ENCODE results near the gene ZNF609. TPM values are rescaled to one million over a fixed set of nuclear protein-coding genes. Genes with fewer than 3 reads are reported as not detected.

ZNF609 gene
- polyA plus RNA-seq, 2 of the 4 experiments (the other 2 are of a cell fraction): 19.6 to 39.9 TPM

GRCh38 chr15:64548235-64548634 is 87.9 kb downstream of the ZNF609 start:
- no peak for TF ChIP-seq CBX8 (IDR thresholded peaks at IDR 0.05)
- TF ChIP-seq BHLHE40 (IDR thresholded peaks at IDR 0.05; ENCODE audit: low read depth, low read length): no peak
- no peak for TF ChIP-seq REST (IDR thresholded peaks at IDR 0.05)
- TF ChIP-seq HMGXB4 (CRISPR knock-in tag; IDR thresholded peaks at IDR 0.05; ENCODE audit: borderline replicate concordance): no peak
- TF ChIP-seq ZFP36 (IDR thresholded peaks at IDR 0.05; ENCODE audit: borderline replicate concordance, partially characterized antibody): no peak
- no peak for TF ChIP-seq NFE2L2 (conservative IDR thresholded peaks at IDR 0.05; ENCODE audit: low read length)
- TF ChIP-seq HEYL (CRISPR knock-in tag; IDR thresholded peaks at IDR 0.05): no peak
- no peak for TF ChIP-seq CHD4 (IDR thresholded peaks at IDR 0.05; ENCODE audit: borderline replicate concordance)
- TF ChIP-seq POLR2AphosphoS2 (conservative IDR thresholded peaks at IDR 0.05; ENCODE audit: low read length): no peak
- no peak for TF ChIP-seq HOXB5 (CRISPR knock-in tag; IDR thresholded peaks at IDR 0.05)
- TF ChIP-seq TFCP2L1 (CRISPR knock-in tag; IDR thresholded peaks at IDR 0.05): no peak
- Histone ChIP-seq H3K9me3 (no peaks in the 10 kb centered on the region), H3K4me1 (peaks cover 11% of the 10 kb centered on the region), H3K27ac (no peak overlapping the region), H3K4me3 (no peak overlapping the region), H3K4me2 (no peak overlapping the region)
- WGBS (ENCODE audit: missing lambda C conversion rate): 55% methylated on average over 2 of the region's 2 CpGs
- DNase-seq (ENCODE audit: low read depth in 1 of 2, low spot score in 1 of 2) (no peak), FAIRE-seq (no peak), ATAC-seq (0 out of 6 replicates have a peak, but pooled peaks of 1 of the 2 experiments have one; percentile 22)
- ChIA-PET POLR2A (no interaction called here), CTCF (interaction anchor here (1.2 kb wide), 1 partner anchor 179 kb away, joined by 3 read pairs; no protein-coding TSS in a partner anchor)

- Histone ChIP-seq H3K4me1 (peaks cover 11% of the 10 kb centered on the region), H3K4me2 (no peak overlapping the region; the same call in 2 of the 3 replicates), H3K9me3 (no peaks in the 10 kb centered on the region), H3K4me3 (no peak overlapping the region), H3K27ac (no peak overlapping the region)
- ATAC-seq (no peak), DNase-seq (ENCODE audit: low read depth in 1 of 2, low spot score in 1 of 2) (no peak), FAIRE-seq (no peak)
- ChIA-PET CTCF (interaction anchor here (1.1 to 1.2 kb wide), 2 partner anchors 12 to 17 kb away, joined by 3 to 4 read pairs; no protein-coding TSS in a partner anchor), POLR2A (no interaction called here)
- WGBS (ENCODE audit: missing lambda C conversion rate): 94% methylated on average over 2 of the region's 2 CpGs
- no peak for TF ChIP-seq RARB (CRISPR knock-in tag; IDR thresholded peaks at IDR 0.05)
- TF ChIP-seq CHD4 (IDR thresholded peaks at IDR 0.05; ENCODE audit: borderline replicate concordance): no peak
- no peak for TF ChIP-seq CHD2 (IDR thresholded peaks at IDR 0.05; ENCODE audit: low read length, partially characterized antibody)
- no peak for TF ChIP-seq NFE2L2 (conservative IDR thresholded peaks at IDR 0.05; ENCODE audit: low read length)
Observed at GRCh38 chr15:64549860-64550259, 89.5 kb downstream of the ZNF609 start.

GRCh38 chr15:64552281-64552948 is 92.0 kb downstream of the ZNF609 start:
- WGBS (ENCODE audit: missing lambda C conversion rate): 88% methylated on average over 8 of the region's 8 CpGs
- Histone ChIP-seq H3K4me3 (no peak overlapping the region), H3K27ac (0 out of 6 replicates have a peak overlapping the region, but pooled peaks of 1 of the 2 experiments have one; percentile 0), H3K9me3 (no peaks in the 10 kb centered on the region), H3K4me2 (no peak overlapping the region), H3K4me1 (peaks cover 11% of the 10 kb centered on the region)
- CTCF ChIA-PET: no interaction called here
- FAIRE-seq (no peak), DNase-seq (ENCODE audit: low read depth in 1 of 2, low spot score in 1 of 2) (no peak), ATAC-seq (peak in 1 of 2 experiments; percentile 51; a peak in 3 of 6 replicates)
- POLR2A ChIA-PET: no interaction called here
- TF ChIP-seq USF2 (IDR thresholded peaks at IDR 0.05) (no peak), POLR2AphosphoS2 (conservative IDR thresholded peaks at IDR 0.05; ENCODE audit: low read length) (no peak), MYC (IDR thresholded peaks at IDR 0.05; ENCODE audit: borderline replicate concordance, low read length) (no peak), FOSB (CRISPR knock-in tag; IDR thresholded peaks at IDR 0.05) (no peak), ELK1 (IDR thresholded peaks at IDR 0.05; ENCODE audit: low read depth, low read length) (no peak), HOXB13 (CRISPR knock-in tag; IDR thresholded peaks at IDR 0.05; ENCODE audit: low read depth) (no peak), JUN (IDR thresholded peaks at IDR 0.05) (no peak), ZSCAN20 (CRISPR knock-in tag; IDR thresholded peaks at IDR 0.05) (no peak), SMC3 (IDR thresholded peaks at IDR 0.05) (no peak), POLR2A (IDR thresholded peaks at IDR 0.05; ENCODE audit: low read length) (no peak), ZNF302 (CRISPR knock-in tag; IDR thresholded peaks at IDR 0.05) (no peak), CTCF (IDR thresholded peaks at IDR 0.05) (no peak)

Data from A549 (cell line).